K562 (cell line): ENCODE results near the gene GAPDHS. TPM values are rescaled to one million over a fixed set of nuclear protein-coding genes. Genes with fewer than 3 reads are reported as not detected.
A peak's percentile ranks its signal among the peaks of the same experiment; 100 is the strongest.

Experiments used
- ATAC-seq: fragments of 200-7000 bp; cut with Tn5 transposase; 3 replicates; pipeline ENCODE4 v1.9.1; 2020; ENCODE audit warnings: moderate library complexity
- BruUV-seq: library from RNA; stranded (reverse); fragments of 400-500 nt; replicated peaks from 2 replicates; lab custom pipeline; 2021; lab: Mats Ljungman, UMichigan
- CTCF ChIA-PET: fragments of 300-600 bp; formaldehyde crosslinking; extraction: SDS; loops from one replicate; lab custom pipeline; 2021; ENCODE audit warnings: low intra/inter-chr PET ratio; lab: Yijun Ruan, JAX
- POLR2A ChIA-PET: fragments of 300-600, 350-650 bp; sonication (Branson Sonifier 250); formaldehyde crosslinking; extraction: SDS; loops from one replicate; lab custom pipeline; 2021; ENCODE audit warnings: antibody characterized with exemption, inconsistent platforms; lab: Yijun Ruan, JAX
- DNase-seq, 4 experiments: peaks; one replicate each; pipeline versions ENCODE4 v3.0.0 to v3.0.0-alpha.2; 2011 to 2018; ENCODE audit warnings: low spot score in 3 of 4, mixed read lengths in 3 of 4; ENCODE audit errors: extremely low read depth in 1 of 4
- FAIRE-seq: peaks from 2 replicates; lab custom pipeline; 2011; peaks lifted over from hg19 to GRCh38; lab: Jason Lieb, UNC
- H2AFZ ChIP-seq: 2 replicates; pipeline ENCODE4 v1.6.0; 2011; ENCODE audit warnings: low read depth, low read length, control low read depth, inconsistent platforms
- H3K27ac ChIP-seq: fragments of 200-600 bp; 3 replicates; pipeline ENCODE4 v1.8.0; 2011; ENCODE audit warnings: low read depth, mild to moderate bottlenecking, control low read depth, inconsistent platforms, low read length, moderate library complexity, mixed read lengths; ENCODE audit errors: extremely low read depth
- H3K27me3 ChIP-seq, 2 experiments: fragments of 300-600 bp in 1 of 2; 2 replicates in 1 of 2; 3 replicates in 1 of 2; pipeline versions ENCODE4 v1.6.0 to v1.8.0; 2011; ENCODE audit warnings: inconsistent platforms in 2 of 2, low read length in 2 of 2, mild to moderate bottlenecking in 1 of 2, mixed read lengths in 1 of 2, moderate library complexity in 1 of 2; ENCODE audit not compliant: control insufficient read depth in 2 of 2, insufficient read depth in 2 of 2
- H3K36me3 ChIP-seq: fragments of 300-600 bp; 3 replicates; pipeline ENCODE4 v1.8.0; 2011; ENCODE audit warnings: mild to moderate bottlenecking, low read length, inconsistent platforms; ENCODE audit not compliant: control insufficient read depth, insufficient read depth
- H3K4me1 ChIP-seq, 2 experiments: fragments of 200-600 bp in 1 of 2; replicated peaks in 1 of 2; 2 replicates in 1 of 2; 3 replicates in 1 of 2; pipeline versions ENCODE4 v1.5.1 to v1.8.0; 2011; ENCODE audit warnings: inconsistent platforms in 2 of 2, low read length in 2 of 2, mild to moderate bottlenecking in 1 of 2, mixed read lengths in 1 of 2, moderate library complexity in 1 of 2; ENCODE audit not compliant: control insufficient read depth in 2 of 2, insufficient read depth in 2 of 2
- H3K4me2 ChIP-seq: 2 replicates; pipeline ENCODE4 v1.6.1; 2011; ENCODE audit warnings: low read length, control low read depth, inconsistent platforms, mixed read lengths; ENCODE audit not compliant: insufficient read depth
- H3K4me3 ChIP-seq: fragments of 200-600 bp; sonication (generic), shearing (Covaris generic); 2 replicates; pipeline ENCODE4 v1.5.1; 2016; ENCODE audit warnings: control low read depth, inconsistent platforms
- H3K79me2 ChIP-seq: fragments of 200-600 bp; 3 replicates; pipeline ENCODE4 v1.8.0; 2011; ENCODE audit warnings: low read length, inconsistent platforms; ENCODE audit not compliant: control insufficient read depth, insufficient read depth
- H3K9ac ChIP-seq, 2 experiments: 2 replicates each; pipeline versions ENCODE4 v1.6.0 to v1.6.1; 2011; ENCODE audit warnings: low read depth in 2 of 2, low read length in 2 of 2, control low read depth in 1 of 2, inconsistent platforms in 1 of 2, mild to moderate bottlenecking in 1 of 2, mixed read lengths in 1 of 2; ENCODE audit not compliant: insufficient read depth in 1 of 2
- H3K9me1 ChIP-seq: one replicate; pipeline ENCODE4 v1.6.0; 2011; ENCODE audit warnings: inconsistent platforms, mild to moderate bottlenecking, low read length, moderate library complexity; ENCODE audit not compliant: control insufficient read depth, insufficient read depth
- H3K9me3 ChIP-seq: replicated peaks from 2 replicates; pipeline ENCODE4 v1.5.1; 2011; ENCODE audit warnings: low read depth, low read length, inconsistent platforms; ENCODE audit not compliant: control insufficient read depth, insufficient read depth
- H4K20me1 ChIP-seq: replicated peaks from 2 replicates; pipeline ENCODE4 v1.6.1; 2011; ENCODE audit warnings: low read length, inconsistent platforms, mixed read lengths; ENCODE audit not compliant: control insufficient read depth, insufficient read depth
- L3MBTL2 ChIP-seq: fragments of 450-650 bp; IDR thresholded peaks from 2 replicates; pipeline ENCODE4 v1.6.1; 2016; ENCODE audit warnings: mild to moderate bottlenecking, moderate library complexity
- MGA ChIP-seq: fragments of 450-650 bp; IDR thresholded peaks from 2 replicates; pipeline ENCODE4 v1.6.1; 2016; ENCODE audit warnings: mild to moderate bottlenecking, moderate library complexity
- RAD21 ChIP-seq, 2 experiments: fragments of 250-450 bp in 1 of 2; fragments of 450-650 bp in 1 of 2; sonication (Bioruptor Pico) in 1 of 2; formaldehyde crosslinking in 1 of 2; IDR thresholded peaks in 1 of 2; conservative IDR thresholded peaks in 1 of 2; 2 replicates each; pipeline versions ENCODE4 v1.4.0 to v1.8.0; 2020 to 2022; ENCODE audit warnings: mild to moderate bottlenecking in 2 of 2, moderate library complexity in 1 of 2
- WGBS: fragments of 100-300 bp; shearing (Covaris generic); methylation state at CpG from one replicate; pipeline ENCODE4 v1.1.6; 2016; ENCODE audit warnings: low coverage, mixed read lengths; ENCODE audit not compliant: insufficient coverage; ENCODE audit errors: missing lambda C conversion rate; 5-methylcytosine and 5-hydroxymethylcytosine counted together
- in situ Hi-C: fragments of 300-500 bp; cut with MboI; formaldehyde crosslinking; loops from 4 replicates; pipeline ENCODE4 v1.15.0; 2018; ENCODE audit warnings: inconsistent platforms, mixed read lengths
- intact Hi-C: fragments of 100-400 bp; cut with micrococcal nuclease; formaldehyde crosslinking; loops from 2 replicates; pipeline ENCODE4 v1.14.2; 2022
- polyA plus RNA-seq, 8 experiments: library from polyadenylated mRNA; depleted of rRNA in 4 of 8; stranded (reverse) in 5 of 8; unstranded in 3 of 8; fragments of >200 nt; fragmentation: Nextera tagmentation in 2 of 8; fragmentation: Illumina TruSeq in 1 of 8; extraction: Ambion mirVana in 2 of 8; extraction: Trizol in 1 of 8; gene quantifications; 2 replicates each; pipeline versions ENCODE4 v1.2.1 to v1.2.3, GENCODE V29; 2011 to 2014; ENCODE audit warnings: inconsistent platforms in 1 of 8, missing spikeins in 1 of 8
- total RNA-seq, 7 experiments: library from RNA; depleted of rRNA in 6 of 7; stranded (reverse); fragments of >200 nt in 6 of 7; fragmentation: Illumina TruSeq in 2 of 7; extraction: Trizol in 2 of 7; gene quantifications; 2 replicates each; pipeline versions ENCODE4 v1.2.1 to v1.2.3, GENCODE V29; 2011 to 2021; ENCODE audit warnings: low replicate concordance in 1 of 7
- TF ChIP-seq, protein P1 (sequence below): sonication (generic); formaldehyde crosslinking; IDR thresholded peaks from 2 replicates; pipeline ENCODE4 v1.8.0; 2022; ENCODE audit warnings: missing genetic modification reagents, mild to moderate bottlenecking, borderline replicate concordance

The GAPDHS gene
- total and polyA plus RNA-seq, 9 of the 15 experiments (the other 6 are each of a cell fraction or from before 2014, with no cell fraction given): 0.08 to 0.12 TPM; not detected in 7

DNA sequence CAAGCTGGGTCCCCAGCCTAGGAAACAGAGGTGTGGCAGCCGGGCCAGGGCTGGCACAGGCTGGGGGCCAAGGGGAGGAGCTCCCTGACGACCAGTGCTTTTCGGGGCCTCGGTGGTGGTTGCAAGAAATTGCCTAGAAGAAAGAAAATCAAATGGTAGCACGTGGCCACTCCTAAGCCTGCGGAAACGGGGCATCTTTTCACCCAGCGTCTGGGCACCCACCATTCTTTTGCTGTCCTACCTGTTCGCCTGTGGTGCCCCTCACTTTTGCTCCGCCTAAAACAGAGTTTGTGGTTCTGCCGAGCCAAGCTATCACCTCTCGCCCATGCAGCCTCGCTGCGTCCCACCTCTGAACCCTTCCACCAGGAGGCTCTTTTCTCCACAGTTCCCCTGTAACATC lies 35.9 kb upstream of the GAPDHS start:
- H4K20me1 ChIP-seq: peaks cover 6% of the 10 kb centered on the region; the same call in 1 of the 2 replicates
- intact Hi-C loops (no loop called here), in situ Hi-C loops (no loop called here)
- H3K36me3 ChIP-seq: no peaks in the 10 kb centered on the region
- H3K4me1 ChIP-seq: peaks cover 9 to 30% of the 10 kb centered on the region in 2 experiments; a peak in 4 of 5 replicates
- ChIA-PET POLR2A (interaction anchor here (0.5 to 1.0 kb wide), 4 partner anchors 143 to 238 kb away, joined by 3 read pairs; no protein-coding TSS in a partner anchor), CTCF (interaction anchor here (0.6 kb wide), 2 partner anchors 40 to 52 kb away, joined by 3 read pairs; no protein-coding TSS in a partner anchor)
- no peaks in the 10 kb centered on the region for H3K79me2 ChIP-seq
- H3K9ac ChIP-seq: peak overlapping the region in 1 of 2 experiments; percentile 0; a peak in 2 of 4 replicates
- WGBS: 3% methylated on average over 14 of the region's 14 CpGs
- H3K27ac ChIP-seq: no peak overlapping the region
- H3K27me3 ChIP-seq: peaks cover 34 to 80% of the 10 kb centered on the region in 2 experiments
- no peak for FAIRE-seq
- no TSS peak for BruUV-seq
- no peaks in the 10 kb centered on the region for H3K9me1 ChIP-seq
- H3K4me3 ChIP-seq: no peak overlapping the region
- no peak overlapping the region for H3K4me2 ChIP-seq
- no peak for DNase-seq
- no peaks in the 10 kb centered on the region for H3K9me3 ChIP-seq
- H2AFZ ChIP-seq: no peak overlapping the region
- peak; percentile 39; the same call in 2 of the 3 replicates for ATAC-seq
- TF ChIP-seq MGA (peak; percentile 28), L3MBTL2 (peak; percentile 53), RAD21 (CRISPR knock-in tag; conservative IDR thresholded peaks at IDR 0.05 in 1 of 2, IDR thresholded peaks at IDR 0.05 in 1 of 2) (0 out of 4 replicates have a peak, but pooled peaks of 1 of the 2 experiments have one; percentile 8)
- TF ChIP-seq, protein P1, sequence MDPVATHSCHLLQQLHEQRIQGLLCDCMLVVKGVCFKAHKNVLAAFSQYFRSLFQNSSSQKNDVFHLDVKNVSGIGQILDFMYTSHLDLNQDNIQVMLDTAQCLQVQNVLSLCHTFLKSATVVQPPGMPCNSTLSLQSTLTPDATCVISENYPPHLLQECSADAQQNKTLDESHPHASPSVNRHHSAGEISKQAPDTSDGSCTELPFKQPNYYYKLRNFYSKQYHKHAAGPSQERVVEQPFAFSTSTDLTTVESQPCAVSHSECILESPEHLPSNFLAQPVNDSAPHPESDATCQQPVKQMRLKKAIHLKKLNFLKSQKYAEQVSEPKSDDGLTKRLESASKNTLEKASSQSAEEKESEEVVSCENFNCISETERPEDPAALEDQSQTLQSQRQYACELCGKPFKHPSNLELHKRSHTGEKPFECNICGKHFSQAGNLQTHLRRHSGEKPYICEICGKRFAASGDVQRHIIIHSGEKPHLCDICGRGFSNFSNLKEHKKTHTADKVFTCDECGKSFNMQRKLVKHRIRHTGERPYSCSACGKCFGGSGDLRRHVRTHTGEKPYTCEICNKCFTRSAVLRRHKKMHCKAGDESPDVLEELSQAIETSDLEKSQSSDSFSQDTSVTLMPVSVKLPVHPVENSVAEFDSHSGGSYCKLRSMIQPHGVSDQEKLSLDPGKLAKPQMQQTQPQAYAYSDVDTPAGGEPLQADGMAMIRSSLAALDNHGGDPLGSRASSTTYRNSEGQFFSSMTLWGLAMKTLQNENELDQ (CRISPR knock-in tag): no peak
